Coronary artery (tissue), 2 donors: Measurements from ENCODE around the gene PTPN23.

Source experiments
- DNase-seq: peaks from one replicate; pipeline ENCODE4 v3.0.0-alpha.2; 2017; ENCODE audit warnings: low spot score
- H3K27ac ChIP-seq, 2 donors: fragments of 200-600 bp; sonication (generic); one replicate each; pipeline ENCODE4 v1.5.1; 2016 to 2019
- H3K4me3 ChIP-seq: fragments of 200-600 bp; sonication (generic); 2 replicates; pipeline ENCODE4 v1.5.1; 2016; ENCODE audit warnings: mild to moderate bottlenecking, moderate library complexity
- CTCF ChIP-seq: fragments of 200-600 bp; sonication (generic); IDR thresholded peaks from one replicate; pipeline ENCODE4 v1.5.1; 2019; ENCODE audit warnings: antibody characterized with exemption

PTPN23 gene

GRCh38 chr3:47411696-47412452 is 31.1 kb downstream of the PTPN23 start:
- Histone ChIP-seq H3K4me3 (no peak overlapping the region), H3K27ac (no peak overlapping the region)
- DNase-seq: no peak
- no peak for TF ChIP-seq CTCF

GRCh38 chr3:47412453-47412756 is 31.6 kb downstream of the PTPN23 start:
- H3K27ac ChIP-seq: no peak overlapping the region

GRCh38 chr3:47412842-47413520 is 32.2 kb downstream of the PTPN23 start:
- TF ChIP-seq CTCF: no peak

More at GRCh38 chr3:47412453-47412756, 31.6 kb downstream of the PTPN23 start:
- DNase-seq: no peak
- TF ChIP-seq CTCF: no peak
- H3K4me3 ChIP-seq: no peak overlapping the region

GRCh38 chr3:47413751-47414150 is 32.9 kb downstream of the PTPN23 start:
- peak overlapping the region in 1 of 2 donors; percentile 1 for H3K27ac ChIP-seq

More at GRCh38 chr3:47412842-47413520, 32.2 kb downstream of the PTPN23 start:
- no peak overlapping the region for H3K27ac ChIP-seq
- DNase-seq: no peak
- H3K4me3 ChIP-seq: no peak overlapping the region

GRCh38 chr3:47414161-47414564 is 33.3 kb downstream of the PTPN23 start:
- TF ChIP-seq CTCF: no peak
- H3K27ac ChIP-seq: peak overlapping the region in 1 of 2 donors; percentile 1
- no peak for DNase-seq
- no peak overlapping the region for H3K4me3 ChIP-seq

More at GRCh38 chr3:47413751-47414150, 32.9 kb downstream of the PTPN23 start:
- H3K4me3 ChIP-seq: no peak overlapping the region
- DNase-seq: no peak
- no peak for TF ChIP-seq CTCF

GRCh38 chr3:47414666-47415587 is 34.1 kb downstream of the PTPN23 start:
- Histone ChIP-seq H3K27ac (peak overlapping the region in 1 of 2 donors; percentile 1), H3K4me3 (no peak overlapping the region)
- DNase-seq: no peak
- TF ChIP-seq CTCF: no peak
